K562 (cell line): ENCODE data around the gene B3GAT3. TPM values are rescaled to one million over a fixed set of nuclear protein-coding genes. Genes with fewer than 3 reads are reported as not detected.

Source experiments
- ATAC-seq: fragments of 200-7000 bp; cut with Tn5 transposase; 3 replicates; pipeline ENCODE4 v1.9.1; 2020; ENCODE audit warnings: moderate library complexity
- BruUV-seq: library from RNA; stranded (reverse); fragments of 400-500 nt; replicated peaks from 2 replicates; lab custom pipeline; 2021; lab: Mats Ljungman, UMichigan
- CTCF ChIA-PET: fragments of 300-600 bp; formaldehyde crosslinking; extraction: SDS; loops from one replicate; lab custom pipeline; 2021; ENCODE audit warnings: low intra/inter-chr PET ratio; lab: Yijun Ruan, JAX
- POLR2A ChIA-PET: fragments of 300-600, 350-650 bp; sonication (Branson Sonifier 250); formaldehyde crosslinking; extraction: SDS; loops from one replicate; lab custom pipeline; 2021; ENCODE audit warnings: antibody characterized with exemption, inconsistent platforms; lab: Yijun Ruan, JAX
- DNase-seq, 4 experiments: peaks; one replicate each; pipeline versions ENCODE4 v3.0.0 to v3.0.0-alpha.2; 2011 to 2018; ENCODE audit warnings: low spot score in 3 of 4, mixed read lengths in 3 of 4; ENCODE audit errors: extremely low read depth in 1 of 4
- FAIRE-seq: peaks from 2 replicates; lab custom pipeline; 2011; peaks lifted over from hg19 to GRCh38; lab: Jason Lieb, UNC
- H2AFZ ChIP-seq: 2 replicates; pipeline ENCODE4 v1.6.0; 2011; ENCODE audit warnings: low read depth, low read length, control low read depth, inconsistent platforms
- H3K27ac ChIP-seq: fragments of 200-600 bp; 3 replicates; pipeline ENCODE4 v1.8.0; 2011; ENCODE audit warnings: low read depth, mild to moderate bottlenecking, control low read depth, inconsistent platforms, low read length, moderate library complexity, mixed read lengths; ENCODE audit errors: extremely low read depth
- H3K27me3 ChIP-seq, 2 experiments: fragments of 300-600 bp in 1 of 2; 2 replicates in 1 of 2; 3 replicates in 1 of 2; pipeline versions ENCODE4 v1.6.0 to v1.8.0; 2011; ENCODE audit warnings: inconsistent platforms in 2 of 2, low read length in 2 of 2, mild to moderate bottlenecking in 1 of 2, mixed read lengths in 1 of 2, moderate library complexity in 1 of 2; ENCODE audit not compliant: control insufficient read depth in 2 of 2, insufficient read depth in 2 of 2
- H3K36me3 ChIP-seq: fragments of 300-600 bp; 3 replicates; pipeline ENCODE4 v1.8.0; 2011; ENCODE audit warnings: mild to moderate bottlenecking, low read length, inconsistent platforms; ENCODE audit not compliant: control insufficient read depth, insufficient read depth
- H3K4me1 ChIP-seq, 2 experiments: fragments of 200-600 bp in 1 of 2; replicated peaks in 1 of 2; 2 replicates in 1 of 2; 3 replicates in 1 of 2; pipeline versions ENCODE4 v1.5.1 to v1.8.0; 2011; ENCODE audit warnings: inconsistent platforms in 2 of 2, low read length in 2 of 2, mild to moderate bottlenecking in 1 of 2, mixed read lengths in 1 of 2, moderate library complexity in 1 of 2; ENCODE audit not compliant: control insufficient read depth in 2 of 2, insufficient read depth in 2 of 2
- H3K4me2 ChIP-seq: 2 replicates; pipeline ENCODE4 v1.6.1; 2011; ENCODE audit warnings: low read length, control low read depth, inconsistent platforms, mixed read lengths; ENCODE audit not compliant: insufficient read depth
- H3K4me3 ChIP-seq: fragments of 200-600 bp; sonication (generic), shearing (Covaris generic); 2 replicates; pipeline ENCODE4 v1.5.1; 2016; ENCODE audit warnings: control low read depth, inconsistent platforms
- H3K79me2 ChIP-seq: fragments of 200-600 bp; 3 replicates; pipeline ENCODE4 v1.8.0; 2011; ENCODE audit warnings: low read length, inconsistent platforms; ENCODE audit not compliant: control insufficient read depth, insufficient read depth
- H3K9ac ChIP-seq, 2 experiments: 2 replicates each; pipeline versions ENCODE4 v1.6.0 to v1.6.1; 2011; ENCODE audit warnings: low read depth in 2 of 2, low read length in 2 of 2, control low read depth in 1 of 2, inconsistent platforms in 1 of 2, mild to moderate bottlenecking in 1 of 2, mixed read lengths in 1 of 2; ENCODE audit not compliant: insufficient read depth in 1 of 2
- H3K9me1 ChIP-seq: one replicate; pipeline ENCODE4 v1.6.0; 2011; ENCODE audit warnings: inconsistent platforms, mild to moderate bottlenecking, low read length, moderate library complexity; ENCODE audit not compliant: control insufficient read depth, insufficient read depth
- H3K9me3 ChIP-seq: replicated peaks from 2 replicates; pipeline ENCODE4 v1.5.1; 2011; ENCODE audit warnings: low read depth, low read length, inconsistent platforms; ENCODE audit not compliant: control insufficient read depth, insufficient read depth
- H4K20me1 ChIP-seq: replicated peaks from 2 replicates; pipeline ENCODE4 v1.6.1; 2011; ENCODE audit warnings: low read length, inconsistent platforms, mixed read lengths; ENCODE audit not compliant: control insufficient read depth, insufficient read depth
- ARID4B ChIP-seq: sonication (generic); formaldehyde crosslinking; IDR thresholded peaks from 2 replicates; pipeline ENCODE4 v1.8.0; 2022; ENCODE audit warnings: mild to moderate bottlenecking, missing genetic modification reagents
- BRF1 ChIP-seq: IDR thresholded peaks from 3 replicates; pipeline ENCODE4 v1.6.1; 2011; ENCODE audit warnings: borderline replicate concordance, mild to moderate bottlenecking; ENCODE audit not compliant: insufficient read length; ENCODE audit errors: extremely low read depth
- MTF1 ChIP-seq: fragments of 250-450 bp; sonication (Bioruptor Pico); IDR thresholded peaks from 2 replicates; pipeline ENCODE4 v1.9.0; 2021; ENCODE audit warnings: moderate library complexity, mild to moderate bottlenecking, inconsistent platforms, borderline replicate concordance
- ZNF696 ChIP-seq: fragments of 250-450 bp; sonication (Bioruptor Pico); conservative IDR thresholded peaks from 2 replicates; pipeline ENCODE4 v1.4.0; 2020; ENCODE audit warnings: mild to moderate bottlenecking, moderate library complexity
- WGBS: fragments of 100-300 bp; shearing (Covaris generic); methylation state at CpG from one replicate; pipeline ENCODE4 v1.1.6; 2016; ENCODE audit warnings: low coverage, mixed read lengths; ENCODE audit not compliant: insufficient coverage; ENCODE audit errors: missing lambda C conversion rate; 5-methylcytosine and 5-hydroxymethylcytosine counted together
- in situ Hi-C: fragments of 300-500 bp; cut with MboI; formaldehyde crosslinking; loops from 4 replicates; pipeline ENCODE4 v1.15.0; 2018; ENCODE audit warnings: inconsistent platforms, mixed read lengths
- intact Hi-C: fragments of 100-400 bp; cut with micrococcal nuclease; formaldehyde crosslinking; loops from 2 replicates; pipeline ENCODE4 v1.14.2; 2022
- polyA plus RNA-seq, 8 experiments: library from polyadenylated mRNA; depleted of rRNA in 4 of 8; stranded (reverse) in 5 of 8; unstranded in 3 of 8; fragments of >200 nt; fragmentation: Nextera tagmentation in 2 of 8; fragmentation: Illumina TruSeq in 1 of 8; extraction: Ambion mirVana in 2 of 8; extraction: Trizol in 1 of 8; gene quantifications; 2 replicates each; pipeline versions ENCODE4 v1.2.1 to v1.2.3, GENCODE V29; 2011 to 2014; ENCODE audit warnings: inconsistent platforms in 1 of 8, missing spikeins in 1 of 8
- total RNA-seq, 7 experiments: library from RNA; depleted of rRNA in 6 of 7; stranded (reverse); fragments of >200 nt in 6 of 7; fragmentation: Illumina TruSeq in 2 of 7; extraction: Trizol in 2 of 7; gene quantifications; 2 replicates each; pipeline versions ENCODE4 v1.2.1 to v1.2.3, GENCODE V29; 2011 to 2021; ENCODE audit warnings: low replicate concordance in 1 of 7
- TF ChIP-seq, protein P1 (sequence below): fragments of 450-650 bp; IDR thresholded peaks from 2 replicates; pipeline ENCODE4 v1.6.1; 2018; ENCODE audit warnings: mild to moderate bottlenecking, low read depth; ENCODE audit not compliant: partially characterized antibody

The B3GAT3 gene
- total and polyA plus RNA-seq, 9 of the 15 experiments (the other 6 are each of a cell fraction or from before 2014, with no cell fraction given) = 0.30 to 64.0 (median 21.4) TPM

DNA sequence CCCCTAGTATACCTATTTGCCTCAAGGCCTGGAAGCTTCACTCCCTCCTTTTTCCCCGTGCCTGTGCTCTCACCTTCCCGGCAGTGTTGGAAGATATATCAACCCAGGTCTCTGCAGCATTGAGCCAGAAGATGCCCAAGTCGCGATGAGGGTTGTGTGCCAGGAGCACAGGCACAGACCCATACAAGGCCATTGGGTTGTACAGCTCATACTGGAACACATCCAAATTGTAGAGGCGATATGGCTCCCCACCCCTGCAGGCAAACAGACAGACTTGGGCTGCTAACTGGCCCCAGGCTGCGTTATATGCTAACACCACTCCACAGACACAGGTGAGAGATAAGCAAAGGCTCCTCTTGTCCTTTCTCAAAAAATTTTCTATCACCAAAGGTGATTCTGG lies 10.7 kb upstream of the B3GAT3 start:
- H3K9me3 ChIP-seq = no peaks in the 10 kb centered on the region
- POLR2A ChIA-PET = no interaction called here
- ATAC-seq (no peak), FAIRE-seq (no peak), DNase-seq (no peak)
- no peaks in the 10 kb centered on the region; the same call in 2 of the 3 replicates for H3K79me2 ChIP-seq
- H4K20me1 ChIP-seq = no peaks in the 10 kb centered on the region; the same call in 1 of the 2 replicates
- in situ Hi-C loops = no loop called here
- no TSS peak for BruUV-seq
- no peak overlapping the region for H3K4me2 ChIP-seq
- intact Hi-C loops = no loop called here
- peak overlapping the region in 1 of 2 experiments; percentile 71; a peak in 1 of 4 replicates for H3K9ac ChIP-seq
- no peaks in the 10 kb centered on the region for H3K4me1 ChIP-seq
- H3K9me1 ChIP-seq = no peaks in the 10 kb centered on the region
- TF ChIP-seq ZNF696 (no peak), BRF1 (no peak), ARID4B (CRISPR knock-in tag) (no peak), MTF1 (CRISPR knock-in tag) (no peak)
- TF ChIP-seq, protein P1, sequence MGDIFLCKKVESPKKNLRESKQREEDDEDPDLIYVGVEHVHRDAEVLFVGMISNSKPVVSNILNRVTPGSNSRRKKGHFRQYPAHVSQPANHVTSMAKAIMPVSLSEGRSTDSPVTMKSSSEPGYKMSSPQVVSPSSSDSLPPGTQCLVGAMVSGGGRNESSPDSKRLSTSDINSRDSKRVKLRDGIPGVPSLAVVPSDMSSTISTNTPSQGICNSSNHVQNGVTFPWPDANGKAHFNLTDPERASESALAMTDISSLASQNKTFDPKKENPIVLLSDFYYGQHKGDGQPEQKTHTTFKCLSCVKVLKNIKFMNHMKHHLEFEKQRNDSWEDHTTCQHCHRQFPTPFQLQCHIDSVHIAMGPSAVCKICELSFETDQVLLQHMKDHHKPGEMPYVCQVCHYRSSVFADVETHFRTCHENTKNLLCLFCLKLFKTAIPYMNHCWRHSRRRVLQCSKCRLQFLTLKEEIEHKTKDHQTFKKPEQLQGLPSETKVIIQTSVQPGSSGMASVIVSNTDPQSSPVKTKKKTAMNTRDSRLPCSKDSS = no peak
- H3K27me3 ChIP-seq = no peaks in the 10 kb centered on the region
- CTCF ChIA-PET = no interaction called here
- no peak overlapping the region for H3K4me3 ChIP-seq
- no peak overlapping the region for H2AFZ ChIP-seq
- peaks cover 97% of the 10 kb centered on the region for H3K36me3 ChIP-seq
- 96% methylated on average over 6 of the region's 6 CpGs for WGBS
- H3K27ac ChIP-seq = no peak overlapping the region
